Measurements from ENCODE around the gene CRISP1.
"Not testable (repeated sequence)": the region's sequence is repeated elsewhere in the genome, so short reads cannot be mapped to it uniquely, and the experiment has no call there.

CRISP1 gene

DNA sequence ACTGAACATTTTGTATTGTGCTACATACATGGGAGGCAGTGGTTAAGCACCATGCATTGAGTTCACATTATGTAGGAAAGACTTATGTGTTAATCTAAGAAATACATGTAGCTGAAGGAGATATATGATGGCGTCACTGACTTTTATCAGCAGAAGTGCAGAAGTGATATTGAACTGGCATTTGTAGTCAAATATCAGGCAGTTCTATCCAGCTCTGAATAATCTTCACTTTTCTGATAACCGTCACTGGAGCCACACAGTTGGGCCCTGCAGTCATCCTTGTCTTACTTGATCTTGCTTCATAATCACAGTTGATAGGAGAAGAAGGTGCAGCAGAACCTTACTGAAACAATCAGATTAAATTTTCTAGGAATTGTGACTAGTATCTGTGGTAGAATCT is 26.4 kb downstream of the CRISP1 start:
- DNase-seq: no peak

- no peak for DNase-seq
These were observed 27.2 kb downstream of the CRISP1 start for GRCh38 chr6:49839162-49839561.

DNA sequence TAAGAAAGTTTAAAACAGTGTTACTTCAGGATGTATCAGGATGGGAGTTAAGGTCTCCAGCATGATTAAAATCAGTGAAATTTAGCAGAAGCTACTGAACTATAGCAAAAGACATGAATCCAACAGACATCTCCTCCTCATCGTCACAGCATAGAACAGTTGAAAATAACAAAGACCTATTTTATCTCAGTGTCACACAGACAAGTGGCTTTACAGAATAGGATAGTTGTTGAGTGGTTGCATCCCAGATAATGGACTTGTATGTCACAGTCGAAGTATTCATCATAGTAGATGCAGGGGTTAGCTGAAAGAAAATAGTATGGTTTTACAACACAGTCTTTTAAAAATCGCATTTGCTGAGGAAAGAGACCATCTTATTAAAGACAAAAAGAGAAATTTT is 31.2 kb downstream of the CRISP1 start:
- no peak for DNase-seq

- no peak for DNase-seq
These were observed 32.9 kb downstream of the CRISP1 start for GRCh38 chr6:49833386-49833785.

DNA sequence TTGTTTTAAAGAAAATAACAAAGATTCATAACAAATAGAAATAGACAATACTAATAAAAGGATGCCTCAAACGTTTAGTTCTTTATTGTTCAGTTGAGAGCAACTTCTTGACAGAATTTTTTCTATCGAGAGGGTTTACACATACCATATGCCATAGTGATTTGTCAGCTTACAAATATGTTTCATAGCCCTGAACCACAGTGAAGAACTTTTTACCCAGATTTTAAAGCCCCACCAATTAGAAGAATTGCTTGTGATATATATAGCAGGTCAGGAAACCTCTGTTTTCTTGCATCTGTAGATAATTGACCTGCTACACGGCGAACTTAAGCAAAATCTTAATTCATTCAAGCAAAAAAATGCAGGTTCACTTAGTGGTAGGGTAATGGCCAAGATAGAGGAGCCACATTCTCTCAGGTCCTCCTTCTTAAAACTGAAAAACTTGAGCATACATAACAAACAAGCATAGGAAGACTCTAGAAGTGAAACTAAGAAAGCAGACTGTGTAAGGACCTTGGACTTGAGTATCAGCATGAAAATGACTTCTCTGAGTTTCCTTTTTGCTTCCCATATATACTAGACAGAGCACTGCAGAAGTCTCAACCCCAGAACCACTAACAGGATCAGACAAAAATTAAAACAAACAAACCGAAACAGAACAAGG is 39.5 kb downstream of the CRISP1 start:
- DNase-seq: no peak

DNA sequence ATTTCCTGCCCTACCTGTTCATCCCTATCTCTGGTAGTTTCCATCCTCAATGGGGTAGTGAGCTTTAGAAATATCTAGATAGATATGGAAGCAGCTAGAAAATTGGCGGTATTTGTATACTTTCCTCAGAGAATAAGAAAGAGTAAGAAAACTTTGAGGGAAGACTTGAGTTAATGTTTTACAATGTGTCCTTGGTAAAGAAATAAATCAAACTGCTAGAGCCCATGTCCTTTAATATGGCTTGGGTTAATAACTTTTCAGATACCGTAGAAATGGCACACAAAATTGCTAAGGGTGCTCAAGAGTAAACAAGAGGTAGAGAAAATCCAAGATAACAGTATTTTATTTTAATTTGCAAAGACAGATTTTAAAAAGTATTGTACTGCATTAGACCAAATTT is 51.2 kb downstream of the CRISP1 start:
- no peak for DNase-seq

DNA sequence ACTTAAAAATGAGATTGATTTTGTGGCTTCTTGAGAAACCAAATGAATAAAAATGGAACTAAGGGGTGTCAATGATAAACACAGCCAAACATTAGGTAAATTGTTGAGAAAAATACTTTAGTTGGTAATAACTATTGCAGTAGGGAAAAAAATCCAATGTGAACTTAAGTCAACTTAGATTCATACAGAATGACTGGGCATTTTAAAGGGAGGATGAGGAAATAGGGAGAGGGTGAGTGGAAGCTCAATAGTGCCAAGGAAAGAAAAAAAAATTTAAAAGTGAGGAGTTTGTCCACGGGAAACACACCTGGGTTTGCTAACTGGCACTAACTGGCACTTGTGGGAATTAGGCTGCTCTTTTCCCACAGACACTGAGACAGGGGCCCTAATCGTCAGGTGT is 53.1 kb downstream of the CRISP1 start:
- DNase-seq: no peak

DNA sequence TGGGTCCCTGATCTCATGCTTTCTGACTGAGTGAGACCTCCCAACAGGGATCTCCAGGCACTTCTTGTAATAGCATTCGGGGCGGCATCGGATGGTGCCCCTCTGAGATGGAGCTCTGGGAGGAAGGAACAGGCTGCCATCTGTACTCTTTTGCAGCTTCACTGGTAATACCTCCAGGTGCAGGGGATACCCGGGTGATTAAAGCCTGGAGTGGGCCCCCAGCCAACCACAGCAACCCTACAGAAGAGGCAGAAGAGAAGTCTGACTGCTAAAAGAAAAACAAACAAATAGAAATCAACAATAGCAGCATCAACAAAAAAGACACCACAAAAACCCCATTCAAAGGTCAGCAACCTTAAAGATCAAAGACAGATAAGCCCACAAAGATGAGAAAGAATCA is 60.2 kb downstream of the CRISP1 start:
- no peak for DNase-seq

- no peak for DNase-seq
These were observed 61.1 kb downstream of the CRISP1 start for GRCh38 chr6:49805246-49805645.

DNA sequence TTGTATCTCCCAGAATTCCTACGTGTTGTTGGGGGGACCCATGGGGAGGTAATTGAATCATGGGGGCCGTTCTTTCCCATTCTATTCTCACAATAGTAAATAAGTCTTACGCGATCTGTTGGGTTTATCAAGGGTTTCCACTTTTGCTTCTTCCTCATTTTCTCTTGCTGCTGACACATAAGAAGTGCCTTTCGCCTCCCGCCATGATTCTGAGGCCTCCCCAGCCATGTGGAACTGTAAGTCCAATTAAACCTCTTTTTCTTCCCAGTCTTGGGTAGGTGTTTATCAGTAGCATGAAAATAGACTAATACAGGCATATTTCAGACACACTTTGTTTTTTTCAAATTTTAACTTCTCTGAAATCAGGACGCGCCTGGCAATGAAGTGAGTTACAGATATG is 64.8 kb downstream of the CRISP1 start:
- DNase-seq: no peak

DNA sequence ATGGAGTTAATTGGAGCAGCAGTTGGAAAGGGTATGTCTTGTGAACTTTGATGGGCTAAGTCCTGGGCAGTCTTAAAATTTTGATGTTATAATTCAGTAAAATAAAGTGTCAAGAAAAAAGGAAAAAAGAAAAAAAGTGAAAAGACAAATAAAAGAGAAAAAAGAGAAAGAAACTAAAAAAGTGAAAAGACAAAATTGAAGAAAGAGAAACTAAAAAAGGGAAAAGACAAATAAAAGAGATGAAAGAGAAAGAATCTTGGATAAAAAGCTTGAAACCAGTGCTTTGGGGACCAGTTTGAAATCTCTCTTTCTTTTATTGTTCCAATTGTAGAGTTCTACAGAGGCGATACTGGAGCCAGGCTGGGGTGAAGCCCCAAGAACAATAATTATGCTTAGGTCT is 67.2 kb downstream of the CRISP1 start:
- no peak for DNase-seq

DNA sequence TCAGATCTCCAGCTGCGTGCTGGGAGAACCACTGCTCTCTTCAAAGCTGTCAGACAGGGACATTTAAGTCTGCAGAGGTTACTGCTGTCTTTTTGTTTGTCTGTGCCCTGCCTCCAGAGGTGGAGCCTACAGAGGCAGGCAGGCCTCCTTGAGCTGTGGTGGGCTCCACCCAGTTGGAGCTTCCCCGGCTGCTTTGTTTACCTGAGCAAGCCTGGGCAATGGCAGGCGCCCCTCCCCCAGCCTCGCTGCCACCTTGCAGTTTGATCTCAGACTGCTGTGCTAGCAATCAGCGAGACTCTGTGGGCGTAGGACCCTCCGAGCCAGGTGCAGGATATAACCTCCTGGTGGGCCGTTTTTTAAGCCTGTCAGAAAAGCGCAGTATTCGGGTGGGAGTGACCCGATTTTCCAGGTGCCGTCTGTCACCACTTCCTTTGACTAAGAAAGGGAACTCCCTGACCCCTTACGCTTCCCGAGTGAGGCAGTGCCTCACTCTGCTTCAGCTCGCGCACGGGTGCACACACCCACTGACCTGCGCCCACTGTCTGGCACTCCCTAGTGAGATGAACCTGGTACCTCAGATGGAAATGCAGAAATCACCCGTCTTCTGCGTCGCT is 69.4 kb downstream of the CRISP1 start:
- not testable (repeated sequence) for DNase-seq

DNA sequence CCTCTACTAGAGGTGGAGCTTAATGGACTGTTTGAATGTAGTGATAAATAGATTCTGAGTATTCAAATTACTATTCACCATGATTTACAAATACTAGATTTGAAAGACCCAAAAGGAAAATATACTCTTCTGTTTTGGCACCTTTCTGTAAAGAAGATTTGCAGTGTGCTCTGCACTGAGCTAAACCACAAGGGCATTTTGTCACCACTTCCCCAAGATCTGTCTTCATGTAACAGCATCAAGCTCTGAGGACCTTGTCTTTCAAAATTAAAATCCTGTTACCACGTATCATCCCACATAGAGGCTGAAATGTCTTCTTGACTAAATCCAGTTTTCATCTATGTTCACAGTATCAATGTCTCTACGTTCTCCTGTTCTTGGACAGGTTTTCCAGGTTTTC is 76.0 kb downstream of the CRISP1 start:
- no peak for DNase-seq

DNA sequence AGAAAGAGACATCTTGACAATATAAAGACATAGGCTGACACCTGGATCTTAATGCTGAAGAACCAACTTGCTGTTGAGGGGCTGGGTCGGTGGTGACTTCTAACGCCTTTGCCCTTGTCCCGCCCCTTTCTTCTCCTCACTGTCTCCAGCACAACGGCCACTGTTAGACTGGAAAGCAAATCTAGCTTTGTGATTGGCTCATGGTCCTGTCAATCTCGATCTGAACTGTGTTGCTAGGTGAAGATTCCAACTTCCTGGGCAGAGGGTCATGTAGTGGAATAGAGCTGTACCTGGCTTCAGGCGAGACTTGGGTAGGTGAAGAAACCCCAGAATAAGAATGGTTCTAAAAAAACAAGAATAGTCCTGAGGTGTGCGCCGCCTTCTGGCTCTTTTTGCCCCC is 79.2 kb downstream of the CRISP1 start, which contains the start of gene PGK2:
Gene PGK2 (minus strand): TSS at position 110 of the 400 bp plus-strand sequence. CDS start 98 bp downstream, at position 12.
- no peak for DNase-seq

- no peak for DNase-seq
These were observed 82.1 kb downstream of the CRISP1 start for GRCh38 chr6:49784272-49784671.

Data from right kidney (tissue), 1 donor.